ENCODE results near the gene ZNRF3. TPM values are rescaled to one million over a fixed set of nuclear protein-coding genes. Genes with fewer than 3 reads are reported as not detected.

The ZNRF3 gene
- polyA plus RNA-seq, 1 donor from 2014 or later, result 2.9 TPM

- H3K9me2 ChIP-seq (ENCODE audit: insufficient read depth, low read length), result no peaks in the 10 kb centered on the region
- no peak overlapping the region for H3K9ac ChIP-seq (ENCODE audit: low read length)
- no peaks in the 10 kb centered on the region for H3K27me3 ChIP-seq (ENCODE audit: insufficient read depth, low read depth, low read length)
- H3K4me3 ChIP-seq (ENCODE audit: low read length), result no peak overlapping the region
- H2AFZ ChIP-seq (ENCODE audit: low read depth, low read length), result no peak overlapping the region
- H4K20me1 ChIP-seq (ENCODE audit: insufficient read depth), result no peaks in the 10 kb centered on the region
- H3K9me3 ChIP-seq (ENCODE audit: low read length), result no peaks in the 10 kb centered on the region
- no peaks in the 10 kb centered on the region for H3K79me2 ChIP-seq (replicated peaks; ENCODE audit: insufficient read depth, low read length)
- H3F3A ChIP-seq (ENCODE audit: insufficient read depth, low read length, poor library complexity, severe bottlenecking), result no peaks in the 10 kb centered on the region
- no peak overlapping the region for H3K27ac ChIP-seq (ENCODE audit: low read length)
- TF ChIP-seq CTCF (IDR thresholded peaks at IDR 0.05; ENCODE audit: poor library complexity, severe bottlenecking), result no peak
- no peak for TF ChIP-seq TAF1 (IDR thresholded peaks at IDR 0.05; ENCODE audit: low read depth)
- TF ChIP-seq EP300 (conservative IDR thresholded peaks at IDR 0.05; ENCODE audit: poor library complexity, severe bottlenecking), result no peak
- no peak for TF ChIP-seq RAD21 (conservative IDR thresholded peaks at IDR 0.05)
- TF ChIP-seq SMC3 (conservative IDR thresholded peaks at IDR 0.05; ENCODE audit: poor library complexity), result no peak
- TF ChIP-seq EZH2 (IDR thresholded peaks at IDR 0.05; ENCODE audit: borderline replicate concordance, insufficient read depth, low read length, poor library complexity, severe bottlenecking), result no peak
- TF ChIP-seq MXI1 (conservative IDR thresholded peaks at IDR 0.05; ENCODE audit: poor library complexity, severe bottlenecking), result no peak
- TF ChIP-seq, protein P1, sequence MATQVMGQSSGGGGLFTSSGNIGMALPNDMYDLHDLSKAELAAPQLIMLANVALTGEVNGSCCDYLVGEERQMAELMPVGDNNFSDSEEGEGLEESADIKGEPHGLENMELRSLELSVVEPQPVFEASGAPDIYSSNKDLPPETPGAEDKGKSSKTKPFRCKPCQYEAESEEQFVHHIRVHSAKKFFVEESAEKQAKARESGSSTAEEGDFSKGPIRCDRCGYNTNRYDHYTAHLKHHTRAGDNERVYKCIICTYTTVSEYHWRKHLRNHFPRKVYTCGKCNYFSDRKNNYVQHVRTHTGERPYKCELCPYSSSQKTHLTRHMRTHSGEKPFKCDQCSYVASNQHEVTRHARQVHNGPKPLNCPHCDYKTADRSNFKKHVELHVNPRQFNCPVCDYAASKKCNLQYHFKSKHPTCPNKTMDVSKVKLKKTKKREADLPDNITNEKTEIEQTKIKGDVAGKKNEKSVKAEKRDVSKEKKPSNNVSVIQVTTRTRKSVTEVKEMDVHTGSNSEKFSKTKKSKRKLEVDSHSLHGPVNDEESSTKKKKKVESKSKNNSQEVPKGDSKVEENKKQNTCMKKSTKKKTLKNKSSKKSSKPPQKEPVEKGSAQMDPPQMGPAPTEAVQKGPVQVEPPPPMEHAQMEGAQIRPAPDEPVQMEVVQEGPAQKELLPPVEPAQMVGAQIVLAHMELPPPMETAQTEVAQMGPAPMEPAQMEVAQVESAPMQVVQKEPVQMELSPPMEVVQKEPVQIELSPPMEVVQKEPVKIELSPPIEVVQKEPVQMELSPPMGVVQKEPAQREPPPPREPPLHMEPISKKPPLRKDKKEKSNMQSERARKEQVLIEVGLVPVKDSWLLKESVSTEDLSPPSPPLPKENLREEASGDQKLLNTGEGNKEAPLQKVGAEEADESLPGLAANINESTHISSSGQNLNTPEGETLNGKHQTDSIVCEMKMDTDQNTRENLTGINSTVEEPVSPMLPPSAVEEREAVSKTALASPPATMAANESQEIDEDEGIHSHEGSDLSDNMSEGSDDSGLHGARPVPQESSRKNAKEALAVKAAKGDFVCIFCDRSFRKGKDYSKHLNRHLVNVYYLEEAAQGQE (IDR thresholded peaks at IDR 0.05; ENCODE audit: borderline replicate concordance), result no peak
- H3K4me2 ChIP-seq (ENCODE audit: low read length), result no peak overlapping the region
- H3K36me3 ChIP-seq (ENCODE audit: insufficient read depth, low read length), result no peaks in the 10 kb centered on the region
Observed at GRCh38 chr22:29093501-29094300, 210.3 kb downstream of the ZNRF3 start.

GRCh38 chr22:29095459-29095858 is 212.1 kb downstream of the ZNRF3 start:
- H3K36me3 ChIP-seq (ENCODE audit: insufficient read depth, low read length), result no peaks in the 10 kb centered on the region
- H3K9me2 ChIP-seq (ENCODE audit: insufficient read depth, low read length), result no peaks in the 10 kb centered on the region
- no peak overlapping the region for H3K4me3 ChIP-seq (ENCODE audit: low read length)
- no peak overlapping the region for H3K9ac ChIP-seq (ENCODE audit: low read length)
- no peaks in the 10 kb centered on the region for H3K9me3 ChIP-seq (ENCODE audit: low read length)
- H2AFZ ChIP-seq (ENCODE audit: low read depth, low read length), result no peak overlapping the region
- no peak for TF ChIP-seq EP300 (conservative IDR thresholded peaks at IDR 0.05; ENCODE audit: poor library complexity, severe bottlenecking)
- TF ChIP-seq SMC3 (conservative IDR thresholded peaks at IDR 0.05; ENCODE audit: poor library complexity), result no peak
- no peak for TF ChIP-seq TAF1 (IDR thresholded peaks at IDR 0.05; ENCODE audit: low read depth)
- TF ChIP-seq MXI1 (conservative IDR thresholded peaks at IDR 0.05; ENCODE audit: poor library complexity, severe bottlenecking), result no peak
- no peaks in the 10 kb centered on the region for H3K79me2 ChIP-seq (replicated peaks; ENCODE audit: insufficient read depth, low read length)
- no peaks in the 10 kb centered on the region for H3F3A ChIP-seq (ENCODE audit: insufficient read depth, low read length, poor library complexity, severe bottlenecking)
- no peaks in the 10 kb centered on the region for H3K27me3 ChIP-seq (ENCODE audit: insufficient read depth, low read depth, low read length)
- H3K4me2 ChIP-seq (ENCODE audit: low read length), result no peak overlapping the region
- no peaks in the 10 kb centered on the region for H4K20me1 ChIP-seq (ENCODE audit: insufficient read depth)
- no peak overlapping the region for H3K27ac ChIP-seq (ENCODE audit: low read length)
